ENCODE results near the gene DYNLT1. TPM values are rescaled to one million over a fixed set of nuclear protein-coding genes. Genes with fewer than 3 reads are reported as not detected.
A peak's percentile ranks its signal among the peaks of the same experiment; 100 is the strongest.

DYNLT1 gene
- total and polyA plus RNA-seq, 10 of the 15 experiments (the other 5 are each of a cell fraction or from before 2014, with no cell fraction given), result 33.6 to 298 (median 89.2) TPM

DNA sequence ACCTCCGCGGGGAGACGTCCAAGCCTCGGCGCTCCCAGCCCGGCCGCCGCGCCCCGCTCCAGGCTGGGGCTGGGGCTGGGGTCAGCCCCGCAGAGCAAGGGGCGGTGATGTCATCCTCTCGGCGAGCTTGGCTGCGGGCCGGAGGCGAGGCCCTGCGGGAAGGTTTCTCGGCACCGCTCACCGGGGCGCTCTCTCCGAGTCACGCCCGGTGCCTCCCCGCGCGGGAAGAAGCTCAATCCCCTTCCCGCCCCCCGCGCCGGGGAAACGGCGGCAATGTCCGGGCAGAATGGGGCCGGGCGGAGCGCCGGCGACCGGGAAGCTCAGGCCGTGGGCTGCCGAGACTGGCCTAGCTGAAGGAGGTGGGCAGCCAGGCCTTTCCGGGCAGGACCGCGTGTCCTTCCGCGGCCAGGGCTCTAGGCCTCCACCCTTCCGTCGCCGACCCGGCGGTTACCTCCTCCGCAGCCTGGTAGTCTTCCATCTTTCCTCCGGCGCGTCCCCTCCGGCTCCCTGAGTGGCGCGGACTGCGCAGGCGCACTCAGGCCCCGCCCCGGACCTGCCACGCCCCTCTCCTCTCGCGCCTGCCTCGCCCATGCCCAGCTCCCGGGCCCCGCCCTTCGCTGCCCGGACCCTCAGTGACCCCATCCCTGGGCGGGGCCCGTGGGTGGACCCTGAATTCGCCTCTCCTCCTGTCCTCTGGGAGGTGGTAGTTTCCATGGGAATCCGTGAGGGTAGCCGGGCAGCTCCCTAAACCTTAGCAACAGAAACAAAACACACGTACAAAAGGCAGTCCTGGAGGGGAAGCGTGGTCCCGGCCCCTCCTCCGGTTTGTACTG is at the start of gene DYNLT1 (continued):
- TF ChIP-seq IKZF2 (IDR thresholded peaks at IDR 0.05) (peak; percentile 66; a peak in 1 of 4 replicates), TCF7 (IDR thresholded peaks at IDR 0.05; ENCODE audit: borderline replicate concordance) (no peak), TAF1 (IDR thresholded peaks at IDR 0.05; ENCODE audit: borderline replicate concordance, low read depth, low read length) (peak; percentile 58; the same call in 1 of the 2 replicates), NFYB (IDR thresholded peaks at IDR 0.05; ENCODE audit: insufficient read depth, low read depth, low read length) (no peak), POLR2AphosphoS2 (IDR thresholded peaks at IDR 0.05; ENCODE audit: low read depth, low read length) (peak; percentile 73; the same call in 1 of the 2 replicates), EGR1 (IDR thresholded peaks at IDR 0.05; ENCODE audit: borderline replicate concordance in 1 of 2, low read depth in 2 of 2, low read length in 2 of 2) (peak in 1 of 2 experiments; percentile 13; a peak in 1 of 3 replicates), NRF1 (conservative IDR thresholded peaks at IDR 0.05; ENCODE audit: low read depth, low read length) (0 out of 2 replicates have a peak, but pooled peaks have one; percentile 25), ZSCAN29 (IDR thresholded peaks at IDR 0.05) (no peak), MXI1 (IDR thresholded peaks at IDR 0.05; ENCODE audit: low read depth, low read length) (peak; percentile 79; the same call in 1 of the 2 replicates), ATF7 (IDR thresholded peaks at IDR 0.05; ENCODE audit: low read depth) (peak; percentile 45), ZZZ3 (IDR thresholded peaks at IDR 0.05; ENCODE audit: control insufficient read depth, insufficient read length, low read depth) (no peak), CREB1 (IDR thresholded peaks at IDR 0.05; ENCODE audit: low read depth) (0 out of 2 replicates have a peak, but pooled peaks have one; percentile 31)
- TF ChIP-seq, protein P1, sequence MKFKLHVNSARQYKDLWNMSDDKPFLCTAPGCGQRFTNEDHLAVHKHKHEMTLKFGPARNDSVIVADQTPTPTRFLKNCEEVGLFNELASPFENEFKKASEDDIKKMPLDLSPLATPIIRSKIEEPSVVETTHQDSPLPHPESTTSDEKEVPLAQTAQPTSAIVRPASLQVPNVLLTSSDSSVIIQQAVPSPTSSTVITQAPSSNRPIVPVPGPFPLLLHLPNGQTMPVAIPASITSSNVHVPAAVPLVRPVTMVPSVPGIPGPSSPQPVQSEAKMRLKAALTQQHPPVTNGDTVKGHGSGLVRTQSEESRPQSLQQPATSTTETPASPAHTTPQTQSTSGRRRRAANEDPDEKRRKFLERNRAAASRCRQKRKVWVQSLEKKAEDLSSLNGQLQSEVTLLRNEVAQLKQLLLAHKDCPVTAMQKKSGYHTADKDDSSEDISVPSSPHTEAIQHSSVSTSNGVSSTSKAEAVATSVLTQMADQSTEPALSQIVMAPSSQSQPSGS (IDR thresholded peaks at IDR 0.05; ENCODE audit: low read length), result no peak
- TF ChIP-seq, protein P2, sequence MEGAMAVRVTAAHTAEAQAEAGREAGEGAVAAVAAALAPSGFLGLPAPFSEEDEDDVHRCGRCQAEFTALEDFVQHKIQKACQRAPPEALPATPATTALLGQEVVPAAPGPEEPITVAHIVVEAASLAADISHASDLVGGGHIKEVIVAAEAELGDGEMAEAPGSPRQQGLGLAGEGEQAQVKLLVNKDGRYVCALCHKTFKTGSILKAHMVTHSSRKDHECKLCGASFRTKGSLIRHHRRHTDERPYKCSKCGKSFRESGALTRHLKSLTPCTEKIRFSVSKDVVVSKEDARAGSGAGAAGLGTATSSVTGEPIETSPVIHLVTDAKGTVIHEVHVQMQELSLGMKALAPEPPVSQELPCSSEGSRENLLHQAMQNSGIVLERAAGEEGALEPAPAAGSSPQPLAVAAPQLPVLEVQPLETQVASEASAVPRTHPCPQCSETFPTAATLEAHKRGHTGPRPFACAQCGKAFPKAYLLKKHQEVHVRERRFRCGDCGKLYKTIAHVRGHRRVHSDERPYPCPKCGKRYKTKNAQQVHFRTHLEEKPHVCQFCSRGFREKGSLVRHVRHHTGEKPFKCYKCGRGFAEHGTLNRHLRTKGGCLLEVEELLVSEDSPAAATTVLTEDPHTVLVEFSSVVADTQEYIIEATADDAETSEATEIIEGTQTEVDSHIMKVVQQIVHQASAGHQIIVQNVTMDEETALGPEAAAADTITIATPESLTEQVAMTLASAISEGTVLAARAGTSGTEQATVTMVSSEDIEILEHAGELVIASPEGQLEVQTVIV (IDR thresholded peaks at IDR 0.05; ENCODE audit: borderline replicate concordance, partially characterized antibody), result no peak
- TF ChIP-seq, protein P3, sequence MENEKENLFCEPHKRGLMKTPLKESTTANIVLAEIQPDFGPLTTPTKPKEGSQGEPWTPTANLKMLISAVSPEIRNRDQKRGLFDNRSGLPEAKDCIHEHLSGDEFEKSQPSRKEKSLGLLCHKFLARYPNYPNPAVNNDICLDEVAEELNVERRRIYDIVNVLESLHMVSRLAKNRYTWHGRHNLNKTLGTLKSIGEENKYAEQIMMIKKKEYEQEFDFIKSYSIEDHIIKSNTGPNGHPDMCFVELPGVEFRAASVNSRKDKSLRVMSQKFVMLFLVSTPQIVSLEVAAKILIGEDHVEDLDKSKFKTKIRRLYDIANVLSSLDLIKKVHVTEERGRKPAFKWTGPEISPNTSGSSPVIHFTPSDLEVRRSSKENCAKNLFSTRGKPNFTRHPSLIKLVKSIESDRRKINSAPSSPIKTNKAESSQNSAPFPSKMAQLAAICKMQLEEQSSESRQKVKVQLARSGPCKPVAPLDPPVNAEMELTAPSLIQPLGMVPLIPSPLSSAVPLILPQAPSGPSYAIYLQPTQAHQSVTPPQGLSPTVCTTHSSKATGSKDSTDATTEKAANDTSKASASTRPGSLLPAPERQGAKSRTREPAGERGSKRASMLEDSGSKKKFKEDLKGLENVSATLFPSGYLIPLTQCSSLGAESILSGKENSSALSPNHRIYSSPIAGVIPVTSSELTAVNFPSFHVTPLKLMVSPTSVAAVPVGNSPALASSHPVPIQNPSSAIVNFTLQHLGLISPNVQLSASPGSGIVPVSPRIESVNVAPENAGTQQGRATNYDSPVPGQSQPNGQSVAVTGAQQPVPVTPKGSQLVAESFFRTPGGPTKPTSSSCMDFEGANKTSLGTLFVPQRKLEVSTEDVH (IDR thresholded peaks at IDR 0.05; ENCODE audit: low read depth, partially characterized antibody), result no peak
- TF ChIP-seq, protein P4, sequence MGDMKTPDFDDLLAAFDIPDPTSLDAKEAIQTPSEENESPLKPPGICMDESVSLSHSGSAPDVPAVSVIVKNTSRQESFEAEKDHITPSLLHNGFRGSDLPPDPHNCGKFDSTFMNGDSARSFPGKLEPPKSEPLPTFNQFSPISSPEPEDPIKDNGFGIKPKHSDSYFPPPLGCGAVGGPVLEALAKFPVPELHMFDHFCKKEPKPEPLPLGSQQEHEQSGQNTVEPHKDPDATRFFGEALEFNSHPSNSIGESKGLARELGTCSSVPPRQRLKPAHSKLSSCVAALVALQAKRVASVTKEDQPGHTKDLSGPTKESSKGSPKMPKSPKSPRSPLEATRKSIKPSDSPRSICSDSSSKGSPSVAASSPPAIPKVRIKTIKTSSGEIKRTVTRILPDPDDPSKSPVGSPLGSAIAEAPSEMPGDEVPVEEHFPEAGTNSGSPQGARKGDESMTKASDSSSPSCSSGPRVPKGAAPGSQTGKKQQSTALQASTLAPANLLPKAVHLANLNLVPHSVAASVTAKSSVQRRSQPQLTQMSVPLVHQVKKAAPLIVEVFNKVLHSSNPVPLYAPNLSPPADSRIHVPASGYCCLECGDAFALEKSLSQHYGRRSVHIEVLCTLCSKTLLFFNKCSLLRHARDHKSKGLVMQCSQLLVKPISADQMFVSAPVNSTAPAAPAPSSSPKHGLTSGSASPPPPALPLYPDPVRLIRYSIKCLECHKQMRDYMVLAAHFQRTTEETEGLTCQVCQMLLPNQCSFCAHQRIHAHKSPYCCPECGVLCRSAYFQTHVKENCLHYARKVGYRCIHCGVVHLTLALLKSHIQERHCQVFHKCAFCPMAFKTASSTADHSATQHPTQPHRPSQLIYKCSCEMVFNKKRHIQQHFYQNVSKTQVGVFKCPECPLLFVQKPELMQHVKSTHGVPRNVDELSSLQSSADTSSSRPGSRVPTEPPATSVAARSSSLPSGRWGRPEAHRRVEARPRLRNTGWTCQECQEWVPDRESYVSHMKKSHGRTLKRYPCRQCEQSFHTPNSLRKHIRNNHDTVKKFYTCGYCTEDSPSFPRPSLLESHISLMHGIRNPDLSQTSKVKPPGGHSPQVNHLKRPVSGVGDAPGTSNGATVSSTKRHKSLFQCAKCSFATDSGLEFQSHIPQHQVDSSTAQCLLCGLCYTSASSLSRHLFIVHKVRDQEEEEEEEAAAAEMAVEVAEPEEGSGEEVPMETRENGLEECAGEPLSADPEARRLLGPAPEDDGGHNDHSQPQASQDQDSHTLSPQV (IDR thresholded peaks at IDR 0.05), result no peak

Measured in GM12878 (cell line).